HUES48 (cell line): ENCODE measurements around the gene TINCR.
"Not testable (repeated sequence)": the region's sequence is repeated elsewhere in the genome, so short reads cannot be mapped to it uniquely, and the experiment has no call there.

Experiments
- H3K27ac ChIP-seq: one replicate; pipeline ENCODE4 v1.7.0; 2013; ENCODE audit warnings: low read depth, low read length, inconsistent platforms
- H3K27me3 ChIP-seq: 2 replicates; pipeline ENCODE4 v1.6.1; 2013; ENCODE audit warnings: mild to moderate bottlenecking, low read length; ENCODE audit not compliant: control insufficient read depth, insufficient read depth
- H3K36me3 ChIP-seq: 2 replicates; pipeline ENCODE4 v1.6.1; 2013; ENCODE audit warnings: low read length; ENCODE audit not compliant: control insufficient read depth, insufficient read depth
- H3K4me1 ChIP-seq: 2 replicates; pipeline ENCODE4 v1.6.1; 2013; ENCODE audit warnings: mild to moderate bottlenecking, low read length; ENCODE audit not compliant: control insufficient read depth, insufficient read depth
- H3K4me3 ChIP-seq: 2 replicates; pipeline ENCODE4 v1.5.1; 2013; ENCODE audit warnings: mild to moderate bottlenecking, low read depth, low read length
- H3K9ac ChIP-seq: 2 replicates; pipeline ENCODE4 v1.6.1; 2013; ENCODE audit warnings: mild to moderate bottlenecking, low read depth, low read length, moderate library complexity
- H3K9me3 ChIP-seq: 2 replicates; pipeline ENCODE4 v1.6.1; 2013; ENCODE audit warnings: low read length; ENCODE audit not compliant: control insufficient read depth, insufficient read depth

Gene TINCR

GRCh38 chr19:5567360-5567969 lies at the start of gene TINCR:
Gene TINCR (minus strand): TSS chr19:5567953.
- Histone ChIP-seq H3K36me3 (no peaks in the 10 kb centered on the region), H3K4me1 (no peaks in the 10 kb centered on the region), H3K9me3 (no peaks in the 10 kb centered on the region), H3K4me3 (peak within 1 kb of the TSS; percentile 61), H3K9ac (no peak within 1 kb of the TSS), H3K27me3 (peaks cover 25% of the 10 kb centered on the region), H3K27ac (no peak within 1 kb of the TSS)

GRCh38 chr19:5617080-5617479 lies 49.3 kb upstream of the TINCR start:
- Histone ChIP-seq H3K4me3 (no peak overlapping the region), H3K9me3 (no peaks in the 10 kb centered on the region), H3K36me3 (peaks cover 85% of the 10 kb centered on the region), H3K4me1 (0 out of 2 replicates have a peak, but pooled peaks cover 7% of the 10 kb centered on the region), H3K27ac (no peak overlapping the region), H3K9ac (no peak overlapping the region), H3K27me3 (no peaks in the 10 kb centered on the region)

- Histone ChIP-seq H3K36me3 (peaks cover 86% of the 10 kb centered on the region), H3K27ac (no peak overlapping the region), H3K4me1 (no peaks in the 10 kb centered on the region), H3K27me3 (no peaks in the 10 kb centered on the region), H3K9me3 (no peaks in the 10 kb centered on the region), H3K9ac (no peak overlapping the region), H3K4me3 (no peak overlapping the region)
These were observed 48.1 kb upstream of the TINCR start for GRCh38 chr19:5615756-5616327.

- no peak overlapping the region for H3K27ac ChIP-seq
- H3K27me3 ChIP-seq: no peaks in the 10 kb centered on the region
- no peak overlapping the region for H3K4me3 ChIP-seq
- H3K9ac ChIP-seq: no peak overlapping the region
- H3K4me1 ChIP-seq: no peaks in the 10 kb centered on the region
- H3K9me3 ChIP-seq: no peaks in the 10 kb centered on the region
- H3K36me3 ChIP-seq: peaks cover 88% of the 10 kb centered on the region
These were observed 45.4 kb upstream of the TINCR start for GRCh38 chr19:5612891-5613865.

- H3K27me3 ChIP-seq: no peaks in the 10 kb centered on the region
- no peak overlapping the region for H3K27ac ChIP-seq
- H3K4me3 ChIP-seq: no peak overlapping the region
- H3K9me3 ChIP-seq: no peaks in the 10 kb centered on the region
- peaks cover 89% of the 10 kb centered on the region for H3K36me3 ChIP-seq
- no peaks in the 10 kb centered on the region for H3K4me1 ChIP-seq
- H3K9ac ChIP-seq: no peak overlapping the region
These were observed 42.2 kb upstream of the TINCR start for GRCh38 chr19:5609881-5610448.

- H3K9me3 ChIP-seq: not testable (repeated sequence)
- peaks cover 89% of the 10 kb centered on the region for H3K36me3 ChIP-seq
These were observed 41.0 kb upstream of the TINCR start for GRCh38 chr19:5608766-5609165.

GRCh38 chr19:5608291-5608690 lies 40.5 kb upstream of the TINCR start:
- H3K4me1 ChIP-seq: no peaks in the 10 kb centered on the region
- H3K9ac ChIP-seq: no peak overlapping the region
- H3K27me3 ChIP-seq: no peaks in the 10 kb centered on the region
- H3K36me3 ChIP-seq: peaks cover 89% of the 10 kb centered on the region
- no peak overlapping the region for H3K4me3 ChIP-seq
- H3K9me3 ChIP-seq: no peaks in the 10 kb centered on the region
- no peak overlapping the region for H3K27ac ChIP-seq

More at GRCh38 chr19:5608766-5609165, 41.0 kb upstream of the TINCR start:
- not testable (repeated sequence) for H3K9ac ChIP-seq, H3K4me3 ChIP-seq, H3K27ac ChIP-seq, H3K27me3 ChIP-seq, H3K4me1 ChIP-seq

- peaks cover 89% of the 10 kb centered on the region for H3K36me3 ChIP-seq
- no peaks in the 10 kb centered on the region for H3K27me3 ChIP-seq
- H3K9ac ChIP-seq: no peak overlapping the region
- H3K27ac ChIP-seq: no peak overlapping the region
- no peaks in the 10 kb centered on the region for H3K9me3 ChIP-seq
- H3K4me1 ChIP-seq: no peaks in the 10 kb centered on the region
- H3K4me3 ChIP-seq: no peak overlapping the region
These were observed 39.8 kb upstream of the TINCR start for GRCh38 chr19:5607318-5608275.

- Histone ChIP-seq H3K4me1 (no peaks in the 10 kb centered on the region), H3K9ac (no peak overlapping the region), H3K4me3 (no peak overlapping the region), H3K27ac (no peak overlapping the region), H3K27me3 (no peaks in the 10 kb centered on the region), H3K36me3 (peaks cover 91% of the 10 kb centered on the region), H3K9me3 (no peaks in the 10 kb centered on the region)
These were observed 37.6 kb upstream of the TINCR start for GRCh38 chr19:5605362-5605761.

GRCh38 chr19:5603626-5604025 lies 35.9 kb upstream of the TINCR start:
- Histone ChIP-seq H3K27ac (no peak overlapping the region), H3K9ac (no peak overlapping the region), H3K4me1 (no peaks in the 10 kb centered on the region), H3K4me3 (no peak overlapping the region), H3K27me3 (no peaks in the 10 kb centered on the region), H3K36me3 (peaks cover 91% of the 10 kb centered on the region), H3K9me3 (no peaks in the 10 kb centered on the region)
